ENCODE data around the gene FOXN4. TPM values are rescaled to one million over a fixed set of nuclear protein-coding genes. Genes with fewer than 3 reads are reported as not detected.

Gene FOXN4
- total RNA-seq, 2 donors from 2014 or later, result not detected

- H3K27ac ChIP-seq, result no peak overlapping the region
- no peaks in the 10 kb centered on the region for H3K36me3 ChIP-seq
- intact Hi-C loops (cut with DNase I), result no loop called here
- H3K9me3 ChIP-seq, result no peaks in the 10 kb centered on the region
- no peak overlapping the region for H3K9ac ChIP-seq (ENCODE audit: low read depth in 2 of 2, low read length in 2 of 2)
- no peak overlapping the region for H3K4me3 ChIP-seq
- no peak for TF ChIP-seq CTCF (IDR thresholded peaks at IDR 0.05)
- H3K27me3 ChIP-seq, result no peaks in the 10 kb centered on the region
- no peaks in the 10 kb centered on the region for H3K4me1 ChIP-seq
- no peak for DNase-seq
These were observed 50.2 kb downstream of the FOXN4 start for GRCh38 chr12:109258607-109259544.

GRCh38 chr12:109258201-109258600 lies 50.9 kb downstream of the FOXN4 start:
- Histone ChIP-seq H3K4me3 (no peak overlapping the region), H3K9me3 (no peaks in the 10 kb centered on the region), H3K27me3 (no peaks in the 10 kb centered on the region), H3K27ac (no peak overlapping the region), H3K4me1 (no peaks in the 10 kb centered on the region), H3K9ac (ENCODE audit: low read depth in 2 of 2, low read length in 2 of 2) (no peak overlapping the region), H3K36me3 (no peaks in the 10 kb centered on the region)
- intact Hi-C loops (cut with DNase I), result no loop called here
- no peak for DNase-seq
- TF ChIP-seq CTCF (IDR thresholded peaks at IDR 0.05), result no peak

DNA sequence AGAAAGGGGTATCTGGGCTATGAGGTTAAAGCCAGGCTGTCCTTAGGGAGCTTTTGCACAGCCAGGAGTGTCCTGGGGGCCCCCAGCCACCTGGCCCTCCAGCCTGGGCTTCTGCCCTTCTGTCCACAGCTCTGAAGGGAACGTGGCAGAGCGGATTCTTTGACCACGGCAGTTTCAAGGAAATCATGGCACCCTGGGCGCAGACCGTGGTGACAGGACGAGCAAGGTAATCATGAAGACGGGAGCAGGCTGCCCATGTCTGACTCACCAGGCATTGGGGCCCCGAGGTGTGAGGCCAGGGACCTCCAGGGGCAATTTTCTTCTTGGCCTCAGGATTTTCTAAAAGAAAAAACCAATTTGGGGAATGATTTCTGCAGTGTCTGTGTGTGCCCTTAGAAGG lies 53.1 kb downstream of the FOXN4 start:
- intact Hi-C loops (cut with DNase I), result no loop called here
- TF ChIP-seq CTCF (IDR thresholded peaks at IDR 0.05), result no peak

GRCh38 chr12:109255377-109255776 lies 53.7 kb downstream of the FOXN4 start:
- Histone ChIP-seq H3K36me3 (no peaks in the 10 kb centered on the region), H3K27me3 (no peaks in the 10 kb centered on the region), H3K9me3 (no peaks in the 10 kb centered on the region), H3K4me1 (no peaks in the 10 kb centered on the region), H3K9ac (ENCODE audit: low read depth in 2 of 2, low read length in 2 of 2) (no peak overlapping the region), H3K27ac (no peak overlapping the region), H3K4me3 (no peak overlapping the region)
- no peak for TF ChIP-seq CTCF (IDR thresholded peaks at IDR 0.05)
- intact Hi-C loops (cut with DNase I), result no loop called here
- DNase-seq, result no peak

More for the DNA sequence above, 53.1 kb downstream of the FOXN4 start:
- no peaks in the 10 kb centered on the region for H3K27me3 ChIP-seq
- DNase-seq, result no peak
- H3K9me3 ChIP-seq, result no peaks in the 10 kb centered on the region
- H3K4me3 ChIP-seq, result no peak overlapping the region
- H3K9ac ChIP-seq (ENCODE audit: low read depth in 2 of 2, low read length in 2 of 2), result no peak overlapping the region
- H3K27ac ChIP-seq, result no peak overlapping the region
- H3K36me3 ChIP-seq, result no peaks in the 10 kb centered on the region
- no peaks in the 10 kb centered on the region for H3K4me1 ChIP-seq

DNA sequence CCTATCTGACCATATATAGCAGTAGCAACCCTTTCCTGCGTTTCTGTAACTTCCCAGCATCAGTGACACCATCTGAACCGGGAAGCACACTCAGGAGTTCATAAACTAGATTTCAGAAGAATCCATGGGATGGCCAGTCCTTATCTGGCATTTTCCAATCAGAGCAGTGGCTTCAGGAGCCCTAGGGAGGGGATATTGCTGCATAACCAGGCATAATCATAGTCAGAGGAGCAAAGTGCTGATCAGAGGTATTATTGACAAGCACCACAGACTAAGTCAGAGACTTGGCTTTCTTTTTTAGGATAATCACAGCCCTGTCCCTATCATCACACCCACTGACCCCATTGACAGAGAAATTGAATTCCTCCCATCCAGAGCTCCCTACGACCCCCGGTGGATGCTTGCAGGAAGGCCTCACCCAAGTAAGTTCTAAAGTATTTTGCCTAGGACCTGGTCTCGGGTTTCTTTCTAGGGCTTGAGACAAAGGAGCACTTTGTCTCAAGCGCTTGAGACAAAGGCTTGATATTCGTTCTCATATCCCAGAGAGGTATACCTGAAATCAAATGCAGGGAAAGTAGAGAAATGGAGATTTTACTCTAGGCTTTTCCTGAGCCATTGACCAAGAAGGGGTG lies 55.1 kb downstream of the FOXN4 start:
- DNase-seq, result no peak
- no peak overlapping the region for H3K9ac ChIP-seq (ENCODE audit: low read depth in 2 of 2, low read length in 2 of 2)
- no peaks in the 10 kb centered on the region for H3K9me3 ChIP-seq
- intact Hi-C loops (cut with DNase I), result no loop called here
- no peak overlapping the region for H3K4me3 ChIP-seq
- no peaks in the 10 kb centered on the region for H3K36me3 ChIP-seq
- no peak for TF ChIP-seq CTCF (IDR thresholded peaks at IDR 0.05)
- H3K27me3 ChIP-seq, result no peaks in the 10 kb centered on the region
- no peak overlapping the region for H3K27ac ChIP-seq
- no peaks in the 10 kb centered on the region for H3K4me1 ChIP-seq
